Measurements from ENCODE around the gene LMOD2.

DNA sequence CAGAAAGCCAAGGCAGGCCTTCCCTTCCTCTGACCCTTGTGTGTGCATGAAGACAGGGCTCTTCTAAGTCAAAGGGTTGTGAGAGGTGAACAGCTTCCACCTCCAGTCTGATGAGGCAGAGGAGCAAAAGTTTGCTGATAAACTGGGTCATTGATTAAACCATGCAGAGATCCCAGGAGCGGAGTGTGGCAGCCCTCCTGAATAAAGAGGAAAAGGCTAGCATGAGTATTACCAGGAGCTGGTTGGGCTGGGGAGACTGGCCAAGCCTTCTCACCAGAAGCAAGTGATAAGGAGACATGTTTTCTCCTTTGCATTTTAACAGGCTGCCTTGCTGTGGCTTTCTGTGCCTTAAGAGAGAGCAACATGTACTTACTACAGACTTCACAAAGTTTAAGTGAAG is 10.2 kb downstream of the LMOD2 start:
- no peak for TF ChIP-seq POLR2A (IDR thresholded peaks at IDR 0.05; ENCODE audit: low read length)
- TF ChIP-seq GATA1 (IDR thresholded peaks at IDR 0.05; ENCODE audit: low read depth, low read length): no peak

Measured in erythroblast (primary cell).